ENCODE measurements around the gene RALGAPA2. TPM values are rescaled to one million over a fixed set of nuclear protein-coding genes. Genes with fewer than 3 reads are reported as not detected.

The RALGAPA2 gene
- total and polyA plus RNA-seq, 2 donors (not counting 3 experiments of a cell fraction or from before 2014, with no cell fraction given): 10.0 to 46.8 TPM

DNA sequence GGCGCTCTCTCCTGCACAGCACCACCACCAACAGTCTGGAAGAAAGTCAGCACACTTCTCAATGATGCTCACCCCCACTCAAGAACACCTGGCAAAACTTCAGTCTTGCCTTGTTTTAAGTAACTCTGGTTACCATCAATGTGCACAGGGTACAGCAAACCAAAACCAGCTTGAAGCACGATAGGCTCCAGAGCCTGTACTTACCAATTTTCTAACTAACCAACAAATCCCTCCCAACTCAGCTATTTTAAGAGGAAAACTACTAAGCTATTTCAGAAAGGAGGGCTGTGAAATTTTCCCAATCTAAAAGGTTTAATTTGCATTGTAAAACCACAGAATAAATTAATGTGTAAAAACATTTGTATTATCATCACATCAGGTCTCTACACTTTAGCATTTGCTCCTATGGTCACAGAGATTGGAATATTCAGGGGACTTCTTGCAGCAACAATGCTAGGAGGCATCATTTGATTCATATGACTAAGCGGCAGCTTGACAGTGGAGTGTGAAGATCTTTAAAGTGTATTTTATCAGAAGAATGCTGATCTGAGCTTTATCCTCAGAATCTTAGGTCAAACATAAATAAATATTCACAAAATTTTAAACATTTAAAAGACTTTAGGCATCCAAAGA is 82.8 kb downstream of the RALGAPA2 start:
- no peak for FAIRE-seq
- Histone ChIP-seq H3K9me3 (replicated peaks; ENCODE audit: control insufficient read depth, insufficient read depth, low read length) (no peaks in the 10 kb centered on the region), H3K4me3 (replicated peaks in 1 of 3; ENCODE audit: insufficient read depth in 1 of 3, low read depth in 1 of 3, low read length in 3 of 3) (no peak overlapping the region), H3K27me3 (ENCODE audit: control insufficient read depth in 2 of 2, insufficient read depth in 2 of 2, low read length in 2 of 2) (no peaks in the 10 kb centered on the region), H4K20me1 (replicated peaks; ENCODE audit: control insufficient read depth, extremely low read depth, insufficient read depth, low read length) (no peaks in the 10 kb centered on the region), H3K4me2 (ENCODE audit: insufficient read depth, low read length) (no peak overlapping the region), H2AFZ (ENCODE audit: low read depth, low read length) (no peak overlapping the region), H3K36me3 (ENCODE audit: control insufficient read depth in 2 of 2, extremely low read depth in 1 of 2, insufficient read depth in 2 of 2, low read length in 2 of 2) (peaks cover 5 to 18% of the 10 kb centered on the region in 2 experiments), H3K9me1 (replicated peaks; ENCODE audit: control insufficient read depth, extremely low read depth, insufficient read depth, low read length) (no peaks in the 10 kb centered on the region), H3K79me2 (ENCODE audit: control insufficient read depth, insufficient read depth, low read length) (no peaks in the 10 kb centered on the region), H3K4me1 (ENCODE audit: control insufficient read depth, extremely low read depth, insufficient read depth, low read length) (no peaks in the 10 kb centered on the region), H3K9ac (replicated peaks; ENCODE audit: extremely low read depth, insufficient read depth, low read length) (no peak overlapping the region), H3K27ac (ENCODE audit: insufficient read depth, low read depth, low read length) (no peak overlapping the region)
- no peak for TF ChIP-seq EZH2 (IDR thresholded peaks at IDR 0.05; ENCODE audit: borderline replicate concordance, low read depth, low read length, severe bottlenecking)
- TF ChIP-seq, protein P1, sequence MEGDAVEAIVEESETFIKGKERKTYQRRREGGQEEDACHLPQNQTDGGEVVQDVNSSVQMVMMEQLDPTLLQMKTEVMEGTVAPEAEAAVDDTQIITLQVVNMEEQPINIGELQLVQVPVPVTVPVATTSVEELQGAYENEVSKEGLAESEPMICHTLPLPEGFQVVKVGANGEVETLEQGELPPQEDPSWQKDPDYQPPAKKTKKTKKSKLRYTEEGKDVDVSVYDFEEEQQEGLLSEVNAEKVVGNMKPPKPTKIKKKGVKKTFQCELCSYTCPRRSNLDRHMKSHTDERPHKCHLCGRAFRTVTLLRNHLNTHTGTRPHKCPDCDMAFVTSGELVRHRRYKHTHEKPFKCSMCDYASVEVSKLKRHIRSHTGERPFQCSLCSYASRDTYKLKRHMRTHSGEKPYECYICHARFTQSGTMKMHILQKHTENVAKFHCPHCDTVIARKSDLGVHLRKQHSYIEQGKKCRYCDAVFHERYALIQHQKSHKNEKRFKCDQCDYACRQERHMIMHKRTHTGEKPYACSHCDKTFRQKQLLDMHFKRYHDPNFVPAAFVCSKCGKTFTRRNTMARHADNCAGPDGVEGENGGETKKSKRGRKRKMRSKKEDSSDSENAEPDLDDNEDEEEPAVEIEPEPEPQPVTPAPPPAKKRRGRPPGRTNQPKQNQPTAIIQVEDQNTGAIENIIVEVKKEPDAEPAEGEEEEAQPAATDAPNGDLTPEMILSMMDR (IDR thresholded peaks at IDR 0.05; ENCODE audit: extremely low read depth in 1 of 2, insufficient read depth in 1 of 2, low read depth in 1 of 2, low read length in 2 of 2): no peak
- no peak for TF ChIP-seq POLR2A (IDR thresholded peaks at IDR 0.05; ENCODE audit: low read depth, low read length)
- intact Hi-C loops (cut with micrococcal nuclease) (no loop called here), dilution Hi-C loops (cut with MboI; ENCODE audit: extremely low pct_ligation_motif_present, low sequenced_read_pairs) (no loop called here)
- no peak for DNase-seq (ENCODE audit: low read depth, low spot score)
- no TSS peak for BruUV-seq (replicated peaks)
- POLR2A ChIA-PET: no interaction called here
- CTCF ChIA-PET: interaction anchor here (1.1 kb wide), 1 partner anchor 196 kb away, joined by 3 read pairs; no protein-coding TSS in a partner anchor

- H3K27ac ChIP-seq (ENCODE audit: insufficient read depth, low read depth, low read length): no peak overlapping the region
- CTCF ChIA-PET: no interaction called here
- no peak overlapping the region for H3K4me2 ChIP-seq (ENCODE audit: insufficient read depth, low read length)
- DNase-seq (ENCODE audit: low read depth, low spot score) (no peak), FAIRE-seq (no peak)
- intact Hi-C loops (cut with micrococcal nuclease): no loop called here
- POLR2A ChIA-PET: no interaction called here
- H3K9me1 ChIP-seq (replicated peaks; ENCODE audit: control insufficient read depth, extremely low read depth, insufficient read depth, low read length): no peaks in the 10 kb centered on the region
- H2AFZ ChIP-seq (ENCODE audit: low read depth, low read length): no peak overlapping the region
- H3K79me2 ChIP-seq (ENCODE audit: control insufficient read depth, insufficient read depth, low read length): no peaks in the 10 kb centered on the region
- no peaks in the 10 kb centered on the region for H4K20me1 ChIP-seq (replicated peaks; ENCODE audit: control insufficient read depth, extremely low read depth, insufficient read depth, low read length)
- TF ChIP-seq MYC (IDR thresholded peaks at IDR 0.05; ENCODE audit: low read depth, low read length) (no peak), POLR2A (IDR thresholded peaks at IDR 0.05; ENCODE audit: low read depth, low read length) (no peak), FOS (IDR thresholded peaks at IDR 0.05; ENCODE audit: borderline replicate concordance, insufficient read depth, low read length) (no peak), POLR2AphosphoS5 (IDR thresholded peaks at IDR 0.05; ENCODE audit: insufficient read depth, low read depth, low read length) (no peak), MAX (IDR thresholded peaks at IDR 0.05; ENCODE audit: insufficient read depth, insufficient read length) (no peak), EZH2 (IDR thresholded peaks at IDR 0.05; ENCODE audit: borderline replicate concordance, low read depth, low read length, severe bottlenecking) (no peak), GATA2 (IDR thresholded peaks at IDR 0.05; ENCODE audit: insufficient read depth, insufficient read length, low read depth, low read length) (no peak), JUN (IDR thresholded peaks at IDR 0.05; ENCODE audit: borderline replicate concordance, insufficient read depth, insufficient read length, low read depth) (no peak)
- TF ChIP-seq, protein P1 (IDR thresholded peaks at IDR 0.05; ENCODE audit: extremely low read depth in 1 of 2, insufficient read depth in 1 of 2, low read depth in 1 of 2, low read length in 2 of 2): no peak
- no peaks in the 10 kb centered on the region for H3K9me3 ChIP-seq (replicated peaks; ENCODE audit: control insufficient read depth, insufficient read depth, low read length)
- peaks cover 5 to 16% of the 10 kb centered on the region in 2 experiments for H3K36me3 ChIP-seq (ENCODE audit: control insufficient read depth in 2 of 2, extremely low read depth in 1 of 2, insufficient read depth in 2 of 2, low read length in 2 of 2)
- H3K9ac ChIP-seq (replicated peaks; ENCODE audit: extremely low read depth, insufficient read depth, low read length): no peak overlapping the region
- dilution Hi-C loops (cut with MboI; ENCODE audit: extremely low pct_ligation_motif_present, low sequenced_read_pairs): no loop called here
- no peak overlapping the region for H3K4me3 ChIP-seq (replicated peaks in 1 of 3; ENCODE audit: insufficient read depth in 1 of 3, low read depth in 1 of 3, low read length in 3 of 3)
- H3K4me1 ChIP-seq (ENCODE audit: control insufficient read depth, extremely low read depth, insufficient read depth, low read length): no peaks in the 10 kb centered on the region
- no peaks in the 10 kb centered on the region for H3K27me3 ChIP-seq (ENCODE audit: control insufficient read depth in 2 of 2, insufficient read depth in 2 of 2, low read length in 2 of 2)
- BruUV-seq (replicated peaks): no TSS peak
Observed at GRCh38 chr20:20628314-20628713, 84.1 kb downstream of the RALGAPA2 start.

Measured in endothelial cell of umbilical vein (primary cell).